ENCODE measurements around the gene DPEP1. TPM values are rescaled to one million over a fixed set of nuclear protein-coding genes. Genes with fewer than 3 reads are reported as not detected.

DPEP1 gene
- total and polyA plus RNA-seq, 2 donors (not counting 3 experiments of a cell fraction or from before 2014, with no cell fraction given) = 0.37 to 0.44 TPM

DNA sequence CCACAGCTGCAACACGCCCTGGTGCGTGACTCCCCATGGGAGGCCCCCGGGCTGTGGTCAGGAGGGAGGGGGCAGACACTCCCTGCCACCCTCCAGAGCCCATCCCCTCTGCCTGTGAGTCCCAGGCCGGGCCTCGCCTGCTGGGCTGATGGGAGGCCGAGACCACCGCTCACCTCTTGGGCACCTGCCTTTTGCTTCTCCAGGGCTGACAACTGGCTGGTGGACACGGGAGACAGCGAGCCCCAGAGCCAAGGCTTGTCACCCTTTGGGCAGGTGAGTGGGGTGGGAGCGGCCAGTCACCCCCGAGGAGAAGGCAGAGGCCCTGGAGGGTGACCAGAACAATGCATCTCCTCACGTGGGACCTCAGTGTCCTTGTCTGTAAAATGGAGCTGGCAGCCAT is 23.2 kb downstream of the DPEP1 start:
- no peaks in the 10 kb centered on the region for H3K36me3 ChIP-seq (ENCODE audit: control insufficient read depth in 2 of 2, extremely low read depth in 1 of 2, insufficient read depth in 2 of 2, low read length in 2 of 2)
- no TSS peak for BruUV-seq (replicated peaks)
- H3K4me2 ChIP-seq (ENCODE audit: insufficient read depth, low read length) = no peak overlapping the region
- H3K9ac ChIP-seq (replicated peaks; ENCODE audit: extremely low read depth, insufficient read depth, low read length) = no peak overlapping the region
- ChIA-PET POLR2A (no interaction called here), CTCF (interaction anchor here (1.0 to 1.3 kb wide), 2 partner anchors 14 to 50 kb away, joined by 3 read pairs; partner anchors contain the start of gene CDK10)
- H3K27me3 ChIP-seq (ENCODE audit: control insufficient read depth in 2 of 2, insufficient read depth in 2 of 2, low read length in 2 of 2) = peaks cover 0 to 10% of the 10 kb centered on the region in 2 experiments
- no peak overlapping the region for H3K27ac ChIP-seq (ENCODE audit: insufficient read depth, low read depth, low read length)
- intact Hi-C loops (cut with micrococcal nuclease) (no loop called here), dilution Hi-C loops (cut with MboI; ENCODE audit: extremely low pct_ligation_motif_present, low sequenced_read_pairs) (no loop called here)
- H3K4me1 ChIP-seq (ENCODE audit: control insufficient read depth, extremely low read depth, insufficient read depth, low read length) = no peaks in the 10 kb centered on the region
- DNase-seq (ENCODE audit: low read depth, low spot score) = no peak
- no peaks in the 10 kb centered on the region for H3K9me3 ChIP-seq (replicated peaks; ENCODE audit: control insufficient read depth, insufficient read depth, low read length)
- no peaks in the 10 kb centered on the region for H4K20me1 ChIP-seq (replicated peaks; ENCODE audit: control insufficient read depth, extremely low read depth, insufficient read depth, low read length)
- TF ChIP-seq FOS (IDR thresholded peaks at IDR 0.05; ENCODE audit: borderline replicate concordance, insufficient read depth, low read length) (no peak), POLR2AphosphoS5 (IDR thresholded peaks at IDR 0.05; ENCODE audit: insufficient read depth, low read depth, low read length) (no peak)
- TF ChIP-seq, protein P1, sequence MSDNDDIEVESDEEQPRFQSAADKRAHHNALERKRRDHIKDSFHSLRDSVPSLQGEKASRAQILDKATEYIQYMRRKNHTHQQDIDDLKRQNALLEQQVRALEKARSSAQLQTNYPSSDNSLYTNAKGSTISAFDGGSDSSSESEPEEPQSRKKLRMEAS (IDR thresholded peaks at IDR 0.05; ENCODE audit: insufficient read depth, insufficient read length) = no peak
- TF ChIP-seq, protein P2, sequence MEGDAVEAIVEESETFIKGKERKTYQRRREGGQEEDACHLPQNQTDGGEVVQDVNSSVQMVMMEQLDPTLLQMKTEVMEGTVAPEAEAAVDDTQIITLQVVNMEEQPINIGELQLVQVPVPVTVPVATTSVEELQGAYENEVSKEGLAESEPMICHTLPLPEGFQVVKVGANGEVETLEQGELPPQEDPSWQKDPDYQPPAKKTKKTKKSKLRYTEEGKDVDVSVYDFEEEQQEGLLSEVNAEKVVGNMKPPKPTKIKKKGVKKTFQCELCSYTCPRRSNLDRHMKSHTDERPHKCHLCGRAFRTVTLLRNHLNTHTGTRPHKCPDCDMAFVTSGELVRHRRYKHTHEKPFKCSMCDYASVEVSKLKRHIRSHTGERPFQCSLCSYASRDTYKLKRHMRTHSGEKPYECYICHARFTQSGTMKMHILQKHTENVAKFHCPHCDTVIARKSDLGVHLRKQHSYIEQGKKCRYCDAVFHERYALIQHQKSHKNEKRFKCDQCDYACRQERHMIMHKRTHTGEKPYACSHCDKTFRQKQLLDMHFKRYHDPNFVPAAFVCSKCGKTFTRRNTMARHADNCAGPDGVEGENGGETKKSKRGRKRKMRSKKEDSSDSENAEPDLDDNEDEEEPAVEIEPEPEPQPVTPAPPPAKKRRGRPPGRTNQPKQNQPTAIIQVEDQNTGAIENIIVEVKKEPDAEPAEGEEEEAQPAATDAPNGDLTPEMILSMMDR (IDR thresholded peaks at IDR 0.05; ENCODE audit: extremely low read depth in 1 of 2, insufficient read depth in 1 of 2, low read depth in 1 of 2, low read length in 2 of 2) = no peak
- no peak overlapping the region for H2AFZ ChIP-seq (ENCODE audit: low read depth, low read length)
- FAIRE-seq = no peak
- no peak overlapping the region for H3K4me3 ChIP-seq (replicated peaks in 1 of 3; ENCODE audit: insufficient read depth in 1 of 3, low read depth in 1 of 3, low read length in 3 of 3)
- H3K9me1 ChIP-seq (replicated peaks; ENCODE audit: control insufficient read depth, extremely low read depth, insufficient read depth, low read length) = no peaks in the 10 kb centered on the region
- H3K79me2 ChIP-seq (ENCODE audit: control insufficient read depth, insufficient read depth, low read length) = no peaks in the 10 kb centered on the region

DNA sequence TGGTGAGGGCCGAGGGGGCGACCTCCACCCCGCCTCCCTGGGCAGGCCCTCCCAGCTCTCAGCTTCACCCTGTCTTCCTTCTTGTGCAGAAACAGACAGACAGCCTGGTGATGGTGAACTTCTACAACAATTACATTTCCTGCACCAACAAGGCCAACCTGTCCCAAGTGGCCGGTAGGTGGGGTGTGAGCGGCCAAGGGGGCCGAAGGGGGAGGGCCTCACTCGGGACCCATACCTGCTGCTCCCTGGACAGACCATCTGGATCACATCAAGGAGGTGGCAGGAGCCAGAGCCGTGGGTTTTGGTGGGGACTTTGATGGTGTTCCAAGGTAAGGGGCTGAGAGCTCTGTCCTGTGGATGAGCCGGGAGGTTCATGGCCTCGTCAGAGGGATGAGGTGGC is 23.9 kb downstream of the DPEP1 start:
- no peak for DNase-seq (ENCODE audit: low read depth, low spot score)
- Histone ChIP-seq H3K4me1 (ENCODE audit: control insufficient read depth, extremely low read depth, insufficient read depth, low read length) (no peaks in the 10 kb centered on the region), H3K27me3 (ENCODE audit: control insufficient read depth in 2 of 2, insufficient read depth in 2 of 2, low read length in 2 of 2) (peaks cover 0 to 8% of the 10 kb centered on the region in 2 experiments), H3K4me2 (ENCODE audit: insufficient read depth, low read length) (no peak overlapping the region), H3K36me3 (ENCODE audit: control insufficient read depth in 2 of 2, extremely low read depth in 1 of 2, insufficient read depth in 2 of 2, low read length in 2 of 2) (no peaks in the 10 kb centered on the region), H3K9me3 (replicated peaks; ENCODE audit: control insufficient read depth, insufficient read depth, low read length) (no peaks in the 10 kb centered on the region), H2AFZ (ENCODE audit: low read depth, low read length) (no peak overlapping the region), H4K20me1 (replicated peaks; ENCODE audit: control insufficient read depth, extremely low read depth, insufficient read depth, low read length) (no peaks in the 10 kb centered on the region), H3K9me1 (replicated peaks; ENCODE audit: control insufficient read depth, extremely low read depth, insufficient read depth, low read length) (no peaks in the 10 kb centered on the region), H3K27ac (ENCODE audit: insufficient read depth, low read depth, low read length) (no peak overlapping the region), H3K79me2 (ENCODE audit: control insufficient read depth, insufficient read depth, low read length) (no peaks in the 10 kb centered on the region), H3K9ac (replicated peaks; ENCODE audit: extremely low read depth, insufficient read depth, low read length) (no peak overlapping the region), H3K4me3 (replicated peaks in 1 of 3; ENCODE audit: insufficient read depth in 1 of 3, low read depth in 1 of 3, low read length in 3 of 3) (no peak overlapping the region)
- ChIA-PET CTCF (interaction anchor here (1.0 to 1.3 kb wide), 3 partner anchors 14 to 49 kb away, joined by 3 to 5 read pairs (median 3); partner anchors contain the start of gene CDK10), POLR2A (no interaction called here)
- dilution Hi-C loops (cut with MboI; ENCODE audit: extremely low pct_ligation_motif_present, low sequenced_read_pairs) (no loop called here), intact Hi-C loops (cut with micrococcal nuclease) (no loop called here)
- no TSS peak for BruUV-seq (replicated peaks)
- no peak for TF ChIP-seq GATA2 (IDR thresholded peaks at IDR 0.05; ENCODE audit: insufficient read depth, insufficient read length, low read depth, low read length)
- FAIRE-seq = no peak

All from endothelial cell of umbilical vein (primary cell).